ENCODE measurements around the gene TENT5D. TPM values are rescaled to one million over a fixed set of nuclear protein-coding genes. Genes with fewer than 3 reads are reported as not detected.
"Not testable (repeated sequence)": the region's sequence is repeated elsewhere in the genome, so short reads cannot be mapped to it uniquely, and the experiment has no call there.

The TENT5D gene
- not detected for polyA plus RNA-seq (2013, experiment 1 of 4)
- polyA plus RNA-seq (2013, experiment 2 of 4) = 0.11 TPM
- not detected for polyA plus RNA-seq (2013, experiment 3 of 4)
- polyA plus RNA-seq (2013, experiment 4 of 4) = 0.08 TPM

DNA sequence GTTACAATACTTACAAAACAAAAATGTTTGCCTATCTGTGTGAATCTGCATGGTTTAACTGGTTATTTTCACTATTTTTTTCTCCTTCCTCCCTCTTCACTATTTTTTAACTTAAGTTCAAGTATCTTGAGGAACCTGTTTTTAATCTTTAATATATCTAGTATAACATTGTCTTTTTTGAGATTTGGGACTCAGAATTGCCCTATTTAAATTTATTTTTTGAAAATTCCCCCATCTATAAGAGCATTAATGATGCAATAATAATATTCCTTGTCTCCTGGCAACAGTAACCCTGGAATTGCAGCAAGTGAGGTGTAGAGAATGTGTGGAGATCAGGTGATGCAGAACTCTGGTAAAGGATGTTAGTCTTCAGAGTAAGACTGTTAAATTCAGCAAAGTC lies at the start of gene TENT5D:
Gene TENT5D (plus strand): TSS at position 301 of the 400 bp plus-strand sequence. CDS start 22,093 bp downstream, outside the sequence.
- no peaks in the 10 kb centered on the region for H3K36me3 ChIP-seq (ENCODE audit: control insufficient read depth, insufficient read depth, low read length)
- no peaks in the 10 kb centered on the region for H3K4me1 ChIP-seq (ENCODE audit: control insufficient read depth, insufficient read depth, low read length)
- H3K27ac ChIP-seq (ENCODE audit: insufficient read depth, low read depth, low read length, poor library complexity, severe bottlenecking) = no peak within 1 kb of the TSS
- no peaks in the 10 kb centered on the region for H3K9me3 ChIP-seq (ENCODE audit: control insufficient read depth, low read length)
- H3K4me3 ChIP-seq (ENCODE audit: insufficient read depth, low read depth, low read length) = no peak within 1 kb of the TSS
- H3K27me3 ChIP-seq (ENCODE audit: control insufficient read depth, insufficient read depth, low read length, poor library complexity, severe bottlenecking) = no peaks in the 10 kb centered on the region

DNA sequence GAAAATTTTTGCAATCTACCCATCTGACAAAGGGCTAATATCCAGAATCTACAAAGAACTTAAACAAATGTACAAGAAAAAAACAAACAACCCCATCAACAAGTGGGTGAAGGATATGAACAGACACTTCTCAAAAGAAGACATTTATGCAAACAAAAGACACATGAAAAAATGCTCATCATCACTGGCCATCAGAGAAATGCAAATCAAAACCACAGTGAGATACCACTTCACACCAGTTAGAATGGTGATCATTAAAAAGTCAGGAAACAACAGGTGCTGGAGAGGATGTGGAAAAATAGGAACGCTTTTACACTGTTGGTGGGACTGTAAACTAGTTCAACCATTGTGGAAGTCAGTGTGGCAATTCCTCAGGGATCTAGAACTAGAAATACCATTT lies 34.6 kb upstream of the TENT5D start:
- not testable (repeated sequence) for H3K9me3 ChIP-seq (ENCODE audit: control insufficient read depth, low read length); H3K27me3 ChIP-seq (ENCODE audit: control insufficient read depth, insufficient read depth, low read length, poor library complexity, severe bottlenecking); H3K36me3 ChIP-seq (ENCODE audit: control insufficient read depth, insufficient read depth, low read length); H3K4me1 ChIP-seq (ENCODE audit: control insufficient read depth, insufficient read depth, low read length); H3K4me3 ChIP-seq (ENCODE audit: insufficient read depth, low read depth, low read length); H3K27ac ChIP-seq (ENCODE audit: insufficient read depth, low read depth, low read length, poor library complexity, severe bottlenecking)
- WGBS, 2 experiments = no CpG with 5 or more reads among the region's 1 CpG

DNA sequence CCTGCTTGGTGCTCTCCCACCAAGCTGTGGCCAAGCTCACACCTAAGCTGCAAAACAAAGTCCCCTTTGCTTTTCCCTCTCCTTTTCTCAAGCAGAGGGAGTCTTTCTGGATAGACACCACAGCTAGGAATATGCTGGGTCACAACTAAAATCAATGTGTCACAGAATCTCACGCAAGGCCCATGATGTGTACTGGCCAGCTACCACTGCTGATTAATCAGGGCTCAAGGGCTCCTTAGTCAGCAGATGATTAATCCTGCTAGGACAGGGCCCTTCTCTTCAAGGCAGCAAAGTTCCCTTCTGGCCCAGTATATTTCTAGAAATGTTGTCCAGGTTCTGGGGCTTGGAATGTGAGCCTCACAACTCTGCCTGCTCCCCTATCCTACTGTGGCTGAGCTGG lies 32.0 kb upstream of the TENT5D start:
- H3K27me3 ChIP-seq (ENCODE audit: control insufficient read depth, insufficient read depth, low read length, poor library complexity, severe bottlenecking) = no peaks in the 10 kb centered on the region
- WGBS, 2 experiments = 94 to 100% methylated on average over 1 of the region's 1 CpG
- no peaks in the 10 kb centered on the region for H3K36me3 ChIP-seq (ENCODE audit: control insufficient read depth, insufficient read depth, low read length)
- no peak overlapping the region for H3K4me3 ChIP-seq (ENCODE audit: insufficient read depth, low read depth, low read length)
- H3K9me3 ChIP-seq (ENCODE audit: control insufficient read depth, low read length) = no peaks in the 10 kb centered on the region
- H3K27ac ChIP-seq (ENCODE audit: insufficient read depth, low read depth, low read length, poor library complexity, severe bottlenecking) = no peak overlapping the region
- H3K4me1 ChIP-seq (ENCODE audit: control insufficient read depth, insufficient read depth, low read length) = no peaks in the 10 kb centered on the region

DNA sequence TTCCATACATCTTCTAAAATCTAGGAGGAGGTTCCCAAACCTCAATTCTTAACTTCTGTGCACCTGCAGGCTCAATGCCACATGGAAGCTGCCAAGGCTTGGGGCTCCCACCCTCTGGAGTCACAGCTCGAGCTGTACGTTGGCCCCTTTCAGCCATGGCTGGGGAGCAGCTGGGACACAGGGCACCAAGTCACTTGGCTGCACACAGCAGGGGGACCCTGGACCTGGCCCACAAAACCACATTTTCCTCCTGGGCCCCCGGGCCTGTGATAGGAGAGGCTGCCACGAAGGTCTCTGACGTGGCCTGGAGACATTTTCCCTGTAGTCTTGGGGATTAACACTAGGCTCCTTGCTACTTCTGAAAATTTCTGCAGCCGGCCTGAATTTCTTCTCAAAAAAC lies 8.2 kb upstream of the TENT5D start:
- H3K36me3 ChIP-seq (ENCODE audit: control insufficient read depth, insufficient read depth, low read length) = no peaks in the 10 kb centered on the region
- no peaks in the 10 kb centered on the region for H3K9me3 ChIP-seq (ENCODE audit: control insufficient read depth, low read length)
- H3K27me3 ChIP-seq (ENCODE audit: control insufficient read depth, insufficient read depth, low read length, poor library complexity, severe bottlenecking) = no peaks in the 10 kb centered on the region
- H3K4me1 ChIP-seq (ENCODE audit: control insufficient read depth, insufficient read depth, low read length) = no peaks in the 10 kb centered on the region
- H3K4me3 ChIP-seq (ENCODE audit: insufficient read depth, low read depth, low read length) = no peak overlapping the region
- WGBS, 2 experiments = 91 to 95% methylated on average over 6 of the region's 6 CpGs
- H3K27ac ChIP-seq (ENCODE audit: insufficient read depth, low read depth, low read length, poor library complexity, severe bottlenecking) = no peak overlapping the region

DNA sequence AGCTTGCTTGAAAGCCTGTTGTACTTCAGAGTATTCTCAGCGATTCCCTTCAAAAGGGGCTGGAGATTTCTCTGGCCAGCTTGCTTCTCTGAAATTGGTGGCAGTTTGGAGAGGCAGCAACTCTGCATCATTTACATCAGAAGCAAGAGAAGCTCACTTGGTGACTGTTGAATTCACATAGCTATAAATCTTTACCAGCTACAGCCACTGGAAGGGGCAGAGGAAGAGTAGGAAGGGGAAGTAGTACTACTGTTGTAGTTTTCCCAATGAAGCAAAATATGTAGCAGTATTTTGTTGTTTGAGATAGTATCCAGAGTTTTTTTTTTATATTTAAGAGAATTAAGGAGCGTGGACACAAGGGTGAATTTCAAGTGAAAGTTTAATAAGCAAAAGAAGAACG lies 2.8 kb downstream of the TENT5D start:
- Histone ChIP-seq H3K4me3 (ENCODE audit: insufficient read depth, low read depth, low read length) (no peak overlapping the region), H3K9me3 (ENCODE audit: control insufficient read depth, low read length) (no peaks in the 10 kb centered on the region), H3K27ac (ENCODE audit: insufficient read depth, low read depth, low read length, poor library complexity, severe bottlenecking) (no peak overlapping the region), H3K4me1 (ENCODE audit: control insufficient read depth, insufficient read depth, low read length) (no peaks in the 10 kb centered on the region), H3K27me3 (ENCODE audit: control insufficient read depth, insufficient read depth, low read length, poor library complexity, severe bottlenecking) (no peaks in the 10 kb centered on the region), H3K36me3 (ENCODE audit: control insufficient read depth, insufficient read depth, low read length) (no peaks in the 10 kb centered on the region)
- 89 to 94% methylated on average over 3 of the region's 3 CpGs for WGBS, 2 experiments

DNA sequence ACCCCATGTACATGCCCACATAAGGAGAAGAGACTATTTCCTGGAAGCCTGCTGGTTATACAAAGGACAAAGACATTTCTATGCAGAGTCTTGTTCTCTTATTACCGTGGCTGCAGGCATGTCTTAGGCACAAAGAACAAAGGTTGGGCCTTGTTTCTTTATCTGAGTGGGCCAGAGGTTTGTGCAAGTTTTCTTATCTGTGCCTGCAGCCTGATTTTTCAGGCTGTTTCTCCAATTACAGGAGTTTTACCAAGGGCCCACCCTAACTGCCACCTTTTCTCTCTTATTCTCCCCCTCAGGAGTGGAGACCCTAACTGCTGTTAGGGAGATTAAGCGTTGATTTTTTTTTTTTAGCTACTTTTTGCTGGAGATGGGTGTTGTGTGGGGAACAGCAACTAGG lies 3.5 kb downstream of the TENT5D start:
- Histone ChIP-seq H3K27me3 (ENCODE audit: control insufficient read depth, insufficient read depth, low read length, poor library complexity, severe bottlenecking) (no peaks in the 10 kb centered on the region), H3K4me1 (ENCODE audit: control insufficient read depth, insufficient read depth, low read length) (no peaks in the 10 kb centered on the region), H3K4me3 (ENCODE audit: insufficient read depth, low read depth, low read length) (no peak overlapping the region), H3K9me3 (ENCODE audit: control insufficient read depth, low read length) (no peaks in the 10 kb centered on the region), H3K36me3 (ENCODE audit: control insufficient read depth, insufficient read depth, low read length) (no peaks in the 10 kb centered on the region), H3K27ac (ENCODE audit: insufficient read depth, low read depth, low read length, poor library complexity, severe bottlenecking) (no peak overlapping the region)
- 46 to 73% methylated on average over 1 to 2 of the region's 2 CpGs for WGBS, 2 experiments

DNA sequence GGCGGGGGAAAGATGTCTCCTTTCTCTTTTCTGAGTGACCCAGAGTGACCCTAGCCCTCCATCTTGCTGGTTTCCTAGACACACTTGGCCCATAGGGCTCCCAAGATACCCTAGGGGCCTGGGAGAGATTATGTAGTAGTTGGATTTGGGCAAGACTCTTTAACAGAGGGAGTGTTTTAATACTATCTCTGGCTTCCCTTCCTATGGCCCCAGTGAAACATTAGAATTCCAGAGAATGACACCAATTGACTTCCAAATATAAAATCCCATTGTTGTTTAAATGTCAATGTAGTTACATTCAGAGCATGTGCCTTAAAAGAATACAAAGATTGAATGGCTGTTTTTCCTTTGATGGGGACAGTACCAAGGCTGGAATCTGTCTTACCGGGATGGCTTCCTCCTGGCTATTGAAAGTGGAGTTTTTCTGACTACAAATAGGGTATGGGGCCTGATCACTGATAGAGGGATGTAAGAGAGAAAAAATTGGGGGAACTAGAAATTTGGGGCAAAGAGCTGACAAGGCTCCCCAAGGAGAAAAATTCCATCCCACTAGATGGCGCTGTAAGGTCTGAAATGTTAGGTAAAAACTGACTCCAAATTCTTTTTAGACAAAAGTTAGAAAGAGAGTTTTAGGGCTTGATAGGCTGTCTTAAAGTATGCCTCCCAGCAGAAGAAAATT lies 10.7 kb downstream of the TENT5D start:
- no peaks in the 10 kb centered on the region for H3K4me1 ChIP-seq (ENCODE audit: control insufficient read depth, insufficient read depth, low read length)
- WGBS, 2 experiments = 72 to 74% methylated on average over 3 of the region's 3 CpGs

DNA sequence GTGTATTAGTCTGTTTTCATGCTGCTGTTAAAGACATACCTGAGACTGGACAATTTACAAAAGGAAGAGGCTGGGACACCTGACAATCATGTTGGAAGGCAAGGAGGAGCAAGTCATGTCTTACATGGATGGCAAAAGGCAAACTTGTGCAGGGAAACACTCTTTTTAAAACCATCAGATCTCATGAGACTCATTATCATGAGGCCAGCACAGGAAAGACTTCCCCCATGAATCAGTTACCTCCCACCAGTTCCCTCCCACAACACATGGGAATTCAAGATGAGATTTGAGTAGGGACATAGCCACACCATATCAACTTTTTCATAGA lies 11.2 kb downstream of the TENT5D start:
- no peak overlapping the region for H3K27ac ChIP-seq (ENCODE audit: insufficient read depth, low read depth, low read length, poor library complexity, severe bottlenecking)
- H3K36me3 ChIP-seq (ENCODE audit: control insufficient read depth, insufficient read depth, low read length) = no peaks in the 10 kb centered on the region
- H3K9me3 ChIP-seq (ENCODE audit: control insufficient read depth, low read length) = no peaks in the 10 kb centered on the region
- H3K4me1 ChIP-seq (ENCODE audit: control insufficient read depth, insufficient read depth, low read length) = no peaks in the 10 kb centered on the region
- no peaks in the 10 kb centered on the region for H3K27me3 ChIP-seq (ENCODE audit: control insufficient read depth, insufficient read depth, low read length, poor library complexity, severe bottlenecking)
- H3K4me3 ChIP-seq (ENCODE audit: insufficient read depth, low read depth, low read length) = no peak overlapping the region

More for the DNA sequence above, 10.7 kb downstream of the TENT5D start:
- no peaks in the 10 kb centered on the region for H3K9me3 ChIP-seq (ENCODE audit: control insufficient read depth, low read length)
- H3K27me3 ChIP-seq (ENCODE audit: control insufficient read depth, insufficient read depth, low read length, poor library complexity, severe bottlenecking) = no peaks in the 10 kb centered on the region
- no peak overlapping the region for H3K4me3 ChIP-seq (ENCODE audit: insufficient read depth, low read depth, low read length)
- H3K36me3 ChIP-seq (ENCODE audit: control insufficient read depth, insufficient read depth, low read length) = no peaks in the 10 kb centered on the region
- H3K27ac ChIP-seq (ENCODE audit: insufficient read depth, low read depth, low read length, poor library complexity, severe bottlenecking) = no peak overlapping the region

DNA sequence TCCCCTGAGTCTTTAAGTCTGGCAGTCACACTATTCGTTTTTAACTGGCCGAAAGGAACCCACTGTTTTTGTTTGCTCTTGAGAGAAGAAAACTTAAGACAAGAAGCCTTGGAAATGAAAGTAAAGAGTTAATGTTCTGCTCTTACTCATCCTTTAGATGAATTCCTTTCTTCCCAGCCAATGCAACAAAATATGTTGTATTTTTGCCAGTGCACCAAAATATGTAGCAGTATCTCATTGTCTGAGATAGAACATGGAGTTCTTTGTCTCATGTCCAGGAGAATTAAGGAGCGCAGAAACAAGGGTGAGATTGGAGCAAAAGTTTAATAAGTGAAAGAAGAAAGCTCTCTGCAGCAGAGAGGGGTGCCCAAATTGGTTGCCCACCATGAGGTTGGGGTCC lies 12.2 kb downstream of the TENT5D start:
- WGBS, 2 experiments = 93 to 100% methylated on average over 2 to 3 of the region's 3 CpGs
- Histone ChIP-seq H3K27ac (ENCODE audit: insufficient read depth, low read depth, low read length, poor library complexity, severe bottlenecking) (no peak overlapping the region), H3K36me3 (ENCODE audit: control insufficient read depth, insufficient read depth, low read length) (no peaks in the 10 kb centered on the region), H3K27me3 (ENCODE audit: control insufficient read depth, insufficient read depth, low read length, poor library complexity, severe bottlenecking) (no peaks in the 10 kb centered on the region), H3K9me3 (ENCODE audit: control insufficient read depth, low read length) (no peaks in the 10 kb centered on the region), H3K4me3 (ENCODE audit: insufficient read depth, low read depth, low read length) (no peak overlapping the region), H3K4me1 (ENCODE audit: control insufficient read depth, insufficient read depth, low read length) (no peaks in the 10 kb centered on the region)

DNA sequence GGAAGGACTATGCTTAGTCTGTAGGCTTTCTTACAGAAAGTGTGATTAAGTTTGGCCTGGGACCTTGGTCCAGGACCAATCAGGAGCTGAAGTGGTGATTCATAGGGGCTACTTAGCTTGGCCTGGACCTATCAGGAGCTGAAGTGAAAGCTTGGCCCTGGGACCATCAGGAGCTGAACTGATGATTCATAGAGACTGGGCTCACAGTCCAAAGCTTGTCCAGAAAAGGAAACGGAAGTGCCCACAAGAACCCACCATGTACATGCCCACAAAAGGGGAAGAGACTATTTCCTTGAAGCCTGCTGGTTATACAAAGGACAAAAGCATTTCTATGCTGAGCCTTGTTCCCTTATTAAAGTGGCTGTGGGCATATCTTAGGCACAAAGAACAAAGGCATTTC lies 12.6 kb downstream of the TENT5D start:
- Histone ChIP-seq H3K27ac (ENCODE audit: insufficient read depth, low read depth, low read length, poor library complexity, severe bottlenecking) (no peak overlapping the region), H3K27me3 (ENCODE audit: control insufficient read depth, insufficient read depth, low read length, poor library complexity, severe bottlenecking) (no peaks in the 10 kb centered on the region), H3K9me3 (ENCODE audit: control insufficient read depth, low read length) (no peaks in the 10 kb centered on the region), H3K4me3 (ENCODE audit: insufficient read depth, low read depth, low read length) (no peak overlapping the region), H3K4me1 (ENCODE audit: control insufficient read depth, insufficient read depth, low read length) (no peaks in the 10 kb centered on the region), H3K36me3 (ENCODE audit: control insufficient read depth, insufficient read depth, low read length) (no peaks in the 10 kb centered on the region)
- 93 to 100% methylated on average over 1 of the region's 1 CpG for WGBS, 2 experiments

DNA sequence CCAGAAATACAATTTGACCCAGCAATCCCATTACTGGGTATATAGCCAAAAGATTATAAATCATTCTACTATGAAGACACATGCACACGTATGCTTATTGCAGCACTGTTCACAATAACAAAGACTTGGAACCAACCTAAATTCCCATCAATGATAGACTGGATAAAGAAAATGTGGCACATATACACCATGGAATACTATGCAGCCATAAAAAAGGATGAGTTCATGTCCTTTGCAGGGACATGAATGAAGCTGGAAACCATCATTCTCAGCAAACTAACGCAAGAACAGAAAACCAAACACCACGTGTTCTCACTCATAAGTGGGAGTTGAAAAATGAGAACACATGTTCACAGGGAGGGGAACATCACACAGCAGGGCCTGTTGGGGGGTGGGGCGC lies 47.9 kb downstream of the TENT5D start:
- 78 to 100% methylated on average over 2 to 4 of the region's 4 CpGs for WGBS, 2 experiments
- H3K4me3 ChIP-seq (ENCODE audit: insufficient read depth, low read depth, low read length); H3K27me3 ChIP-seq (ENCODE audit: control insufficient read depth, insufficient read depth, low read length, poor library complexity, severe bottlenecking); H3K36me3 ChIP-seq (ENCODE audit: control insufficient read depth, insufficient read depth, low read length); H3K4me1 ChIP-seq (ENCODE audit: control insufficient read depth, insufficient read depth, low read length); H3K9me3 ChIP-seq (ENCODE audit: control insufficient read depth, low read length); H3K27ac ChIP-seq (ENCODE audit: insufficient read depth, low read depth, low read length, poor library complexity, severe bottlenecking): not testable (repeated sequence)
